Stimulated activated CD4-positive, alpha-beta T cell treated with anti-CD3 and anti-CD28 coated beads, Interleukin-15, amount 100 ng/mL, for 24 hours (primary cell): ENCODE measurements around the gene RNF126.
A peak's percentile ranks its signal among the peaks of the same experiment; 100 is the strongest.
"Not testable (repeated sequence)": the region's sequence is repeated elsewhere in the genome, so short reads cannot be mapped to it uniquely, and the experiment has no call there.

ENCODE experiments used
- DNase-seq: peaks from one replicate; pipeline ENCODE4 v3.0.0-alpha.2; 2020

The RNF126 gene

GRCh38 chr19:662962-663681, at the start of gene RNF126:
Gene RNF126 (minus strand): TSS chr19:663214. CDS start chr19:663121, 93 bp downstream.
- DNase-seq, result peak; percentile 93

GRCh38 chr19:711254-711653, 48.2 kb upstream of the RNF126 start:
- DNase-seq, result no peak

GRCh38 chr19:710767-711166, 47.8 kb upstream of the RNF126 start:
- DNase-seq, result no peak

GRCh38 chr19:709965-710571, 47.1 kb upstream of the RNF126 start:
- no peak for DNase-seq

GRCh38 chr19:709196-709964, 46.4 kb upstream of the RNF126 start:
- DNase-seq, result no peak

GRCh38 chr19:708154-709143, 45.4 kb upstream of the RNF126 start, which contains the start of gene PALM:
Gene PALM (plus strand): TSS chr19:708935. CDS start chr19:709147, 212 bp downstream.
- DNase-seq, result peak; percentile 12

- DNase-seq, result no peak
Observed at GRCh38 chr19:704447-704741, 41.4 kb upstream of the RNF126 start.

GRCh38 chr19:703651-704446, 40.8 kb upstream of the RNF126 start:
- DNase-seq, result peak; percentile 74

- DNase-seq, result no peak
Observed at GRCh38 chr19:703329-703650, 40.3 kb upstream of the RNF126 start.

GRCh38 chr19:702847-703246, 39.8 kb upstream of the RNF126 start:
- DNase-seq, result not testable (repeated sequence)

- DNase-seq, result not testable (repeated sequence)
Observed at GRCh38 chr19:699885-700284, 36.9 kb upstream of the RNF126 start.

- DNase-seq, result not testable (repeated sequence)
Observed at GRCh38 chr19:698529-698928, 35.5 kb upstream of the RNF126 start.

- no peak for DNase-seq
Observed at GRCh38 chr19:695352-695949, 32.4 kb upstream of the RNF126 start, which contains the start of gene PRSS57. Gene PRSS57 (minus strand): TSS chr19:695452. CDS start chr19:695430, 22 bp downstream.

GRCh38 chr19:694481-695351, 31.7 kb upstream of the RNF126 start:
- DNase-seq, result no peak

GRCh38 chr19:690203-690602, 27.2 kb upstream of the RNF126 start:
- no peak for DNase-seq

- DNase-seq, result no peak
Observed at GRCh38 chr19:688992-689391, 26.0 kb upstream of the RNF126 start.

GRCh38 chr19:688214-688613, 25.2 kb upstream of the RNF126 start:
- DNase-seq, result no peak

GRCh38 chr19:687569-688166, 24.7 kb upstream of the RNF126 start:
- DNase-seq, result no peak

- DNase-seq, result no peak
Observed at GRCh38 chr19:686589-687297, 23.7 kb upstream of the RNF126 start.
